DOHH2 (cell line): Measurements from ENCODE around the gene NHSL2.

ENCODE experiments used
- H3F3A ChIP-seq: fragments of 200-600 bp; sonication (generic), shearing (Covaris generic); 2 replicates; pipeline ENCODE4 v1.6.0; 2016; ENCODE audit warnings: antibody characterized with exemption, mild to moderate bottlenecking; ENCODE audit not compliant: control insufficient read depth, insufficient read depth
- H3K27ac ChIP-seq: fragments of 200-600 bp; sonication (generic); 2 replicates; pipeline ENCODE4 v1.5.1; 2014; ENCODE audit warnings: low read depth, mild to moderate bottlenecking, low read length, moderate library complexity
- H3K27me3 ChIP-seq: fragments of 200-600 bp; sonication (generic); 2 replicates; pipeline ENCODE4 v1.6.1; 2014; ENCODE audit warnings: mild to moderate bottlenecking, low read length, mixed read lengths; ENCODE audit not compliant: control insufficient read depth
- H3K36me3 ChIP-seq: fragments of 200-600 bp; sonication (generic); 2 replicates; pipeline ENCODE4 v1.6.1; 2014; ENCODE audit warnings: mild to moderate bottlenecking, low read length, moderate library complexity, mixed read lengths; ENCODE audit not compliant: control insufficient read depth
- H3K4me1 ChIP-seq: fragments of 200-600 bp; sonication (generic); 2 replicates; pipeline ENCODE4 v1.6.1; 2014; ENCODE audit warnings: mild to moderate bottlenecking, low read length, mixed read lengths; ENCODE audit not compliant: control insufficient read depth
- H3K4me2 ChIP-seq: fragments of 200-600 bp; sonication (generic); 2 replicates; pipeline ENCODE4 v1.6.0; 2014; ENCODE audit warnings: mild to moderate bottlenecking, low read length, moderate library complexity
- H3K4me3 ChIP-seq: fragments of 200-600 bp; sonication (generic); 2 replicates; pipeline ENCODE4 v1.5.1; 2014; ENCODE audit warnings: mild to moderate bottlenecking, low read length, mixed read lengths
- H3K79me2 ChIP-seq: fragments of 200-600 bp; sonication (generic); 2 replicates; pipeline ENCODE4 v1.6.1; 2014; ENCODE audit warnings: mild to moderate bottlenecking, low read length, mixed read lengths; ENCODE audit not compliant: control insufficient read depth
- H3K9me2 ChIP-seq: fragments of 200-600 bp; sonication (generic); replicated peaks from 2 replicates; pipeline ENCODE4 v1.6.1; 2014; ENCODE audit warnings: mild to moderate bottlenecking, low read length, mixed read lengths; ENCODE audit not compliant: control insufficient read depth
- H3K9me3 ChIP-seq: fragments of 200-600 bp; sonication (generic); 2 replicates; pipeline ENCODE4 v1.6.1; 2014; ENCODE audit warnings: antibody characterized with exemption, low read length, mixed read lengths; ENCODE audit not compliant: control insufficient read depth, insufficient read depth
- H4K20me1 ChIP-seq: fragments of 200-600 bp; sonication (generic); 2 replicates; pipeline ENCODE4 v1.6.0; 2014; ENCODE audit warnings: low read depth, mild to moderate bottlenecking, antibody characterized with exemption, low read length, moderate library complexity; ENCODE audit not compliant: control insufficient read depth, insufficient read depth
- EZH2phosphoT487 ChIP-seq: fragments of 200-600 bp; sonication (generic); IDR thresholded peaks from 2 replicates; pipeline ENCODE4 v1.6.1; 2017; ENCODE audit warnings: borderline replicate concordance, mild to moderate bottlenecking, antibody characterized with exemption, low read length, moderate library complexity, mixed read lengths
- TF ChIP-seq, protein P1 (sequence below): fragments of 200-600 bp; sonication (generic); IDR thresholded peaks from one replicate; pipeline ENCODE4 v1.5.1; 2014; ENCODE audit warnings: antibody characterized with exemption, mild to moderate bottlenecking, low read depth, low read length; ENCODE audit not compliant: poor library complexity, severe bottlenecking

Gene NHSL2

GRCh38 chrX:72020204-72020603 lies 109.6 kb downstream of the NHSL2 start:
- Histone ChIP-seq H3K4me2 (no peak overlapping the region), H3K27ac (no peak overlapping the region), H3K9me2 (no peaks in the 10 kb centered on the region), H3K79me2 (no peaks in the 10 kb centered on the region), H3K27me3 (no peaks in the 10 kb centered on the region; the same call in 1 of the 2 replicates), H3F3A (no peaks in the 10 kb centered on the region), H3K4me3 (no peak overlapping the region), H4K20me1 (no peaks in the 10 kb centered on the region), H3K4me1 (no peaks in the 10 kb centered on the region), H3K9me3 (no peaks in the 10 kb centered on the region), H3K36me3 (no peaks in the 10 kb centered on the region)
- TF ChIP-seq, protein P1, sequence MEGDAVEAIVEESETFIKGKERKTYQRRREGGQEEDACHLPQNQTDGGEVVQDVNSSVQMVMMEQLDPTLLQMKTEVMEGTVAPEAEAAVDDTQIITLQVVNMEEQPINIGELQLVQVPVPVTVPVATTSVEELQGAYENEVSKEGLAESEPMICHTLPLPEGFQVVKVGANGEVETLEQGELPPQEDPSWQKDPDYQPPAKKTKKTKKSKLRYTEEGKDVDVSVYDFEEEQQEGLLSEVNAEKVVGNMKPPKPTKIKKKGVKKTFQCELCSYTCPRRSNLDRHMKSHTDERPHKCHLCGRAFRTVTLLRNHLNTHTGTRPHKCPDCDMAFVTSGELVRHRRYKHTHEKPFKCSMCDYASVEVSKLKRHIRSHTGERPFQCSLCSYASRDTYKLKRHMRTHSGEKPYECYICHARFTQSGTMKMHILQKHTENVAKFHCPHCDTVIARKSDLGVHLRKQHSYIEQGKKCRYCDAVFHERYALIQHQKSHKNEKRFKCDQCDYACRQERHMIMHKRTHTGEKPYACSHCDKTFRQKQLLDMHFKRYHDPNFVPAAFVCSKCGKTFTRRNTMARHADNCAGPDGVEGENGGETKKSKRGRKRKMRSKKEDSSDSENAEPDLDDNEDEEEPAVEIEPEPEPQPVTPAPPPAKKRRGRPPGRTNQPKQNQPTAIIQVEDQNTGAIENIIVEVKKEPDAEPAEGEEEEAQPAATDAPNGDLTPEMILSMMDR = no peak
- TF ChIP-seq EZH2phosphoT487 = no peak

- TF ChIP-seq, protein P1 = no peak
- no peak for TF ChIP-seq EZH2phosphoT487
- Histone ChIP-seq H3K27me3 (no peaks in the 10 kb centered on the region; the same call in 1 of the 2 replicates), H3K4me3 (no peak overlapping the region), H3K79me2 (no peaks in the 10 kb centered on the region), H3K4me1 (no peaks in the 10 kb centered on the region), H3K9me3 (no peaks in the 10 kb centered on the region), H4K20me1 (no peaks in the 10 kb centered on the region), H3K9me2 (no peaks in the 10 kb centered on the region), H3F3A (no peaks in the 10 kb centered on the region), H3K4me2 (no peak overlapping the region), H3K36me3 (no peaks in the 10 kb centered on the region), H3K27ac (no peak overlapping the region)
These were observed 110.1 kb downstream of the NHSL2 start for GRCh38 chrX:72020788-72021187.

GRCh38 chrX:72021975-72022374 lies 111.3 kb downstream of the NHSL2 start:
- no peaks in the 10 kb centered on the region for H4K20me1 ChIP-seq
- no peaks in the 10 kb centered on the region for H3K9me3 ChIP-seq
- H3K36me3 ChIP-seq = no peaks in the 10 kb centered on the region
- no peaks in the 10 kb centered on the region for H3K4me1 ChIP-seq
- H3K9me2 ChIP-seq = no peaks in the 10 kb centered on the region
- TF ChIP-seq, protein P1 = peak; percentile 43
- TF ChIP-seq EZH2phosphoT487 = no peak
- no peaks in the 10 kb centered on the region for H3F3A ChIP-seq
- no peak overlapping the region for H3K4me2 ChIP-seq
- no peak overlapping the region for H3K27ac ChIP-seq
- H3K4me3 ChIP-seq = no peak overlapping the region
- no peaks in the 10 kb centered on the region; the same call in 1 of the 2 replicates for H3K27me3 ChIP-seq
- no peaks in the 10 kb centered on the region for H3K79me2 ChIP-seq

DNA sequence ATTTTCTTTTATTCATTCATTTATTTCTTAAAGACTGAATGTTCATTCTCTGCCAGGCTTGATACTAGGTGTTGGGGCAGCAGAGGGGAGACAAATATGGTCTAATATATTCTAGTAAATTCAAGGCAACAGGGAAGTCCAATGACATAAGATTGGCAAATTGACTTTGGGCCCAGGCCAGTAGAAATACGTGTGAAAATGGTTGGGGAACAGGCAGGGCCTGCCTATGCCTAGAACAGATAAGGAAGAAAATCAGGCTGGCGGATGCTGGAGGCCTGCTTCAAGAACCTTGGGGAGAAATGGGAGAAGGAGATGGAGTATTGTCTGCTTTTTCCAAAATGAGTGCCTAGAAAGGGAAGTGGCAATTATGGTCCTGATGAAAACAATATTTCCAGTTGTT lies 112.4 kb downstream of the NHSL2 start:
- H3K9me2 ChIP-seq = no peaks in the 10 kb centered on the region
- no peak overlapping the region for H3K4me2 ChIP-seq
- no peaks in the 10 kb centered on the region for H3K4me1 ChIP-seq
- H3K27me3 ChIP-seq = no peaks in the 10 kb centered on the region; the same call in 1 of the 2 replicates
- H3F3A ChIP-seq = no peaks in the 10 kb centered on the region
- TF ChIP-seq EZH2phosphoT487 = no peak
- TF ChIP-seq, protein P1 = no peak
- no peak overlapping the region for H3K4me3 ChIP-seq
- no peaks in the 10 kb centered on the region for H3K79me2 ChIP-seq
- H3K9me3 ChIP-seq = no peaks in the 10 kb centered on the region
- no peaks in the 10 kb centered on the region for H4K20me1 ChIP-seq
- no peak overlapping the region for H3K27ac ChIP-seq
- H3K36me3 ChIP-seq = no peaks in the 10 kb centered on the region
